ENCODE measurements around the gene C1orf167.

DNA sequence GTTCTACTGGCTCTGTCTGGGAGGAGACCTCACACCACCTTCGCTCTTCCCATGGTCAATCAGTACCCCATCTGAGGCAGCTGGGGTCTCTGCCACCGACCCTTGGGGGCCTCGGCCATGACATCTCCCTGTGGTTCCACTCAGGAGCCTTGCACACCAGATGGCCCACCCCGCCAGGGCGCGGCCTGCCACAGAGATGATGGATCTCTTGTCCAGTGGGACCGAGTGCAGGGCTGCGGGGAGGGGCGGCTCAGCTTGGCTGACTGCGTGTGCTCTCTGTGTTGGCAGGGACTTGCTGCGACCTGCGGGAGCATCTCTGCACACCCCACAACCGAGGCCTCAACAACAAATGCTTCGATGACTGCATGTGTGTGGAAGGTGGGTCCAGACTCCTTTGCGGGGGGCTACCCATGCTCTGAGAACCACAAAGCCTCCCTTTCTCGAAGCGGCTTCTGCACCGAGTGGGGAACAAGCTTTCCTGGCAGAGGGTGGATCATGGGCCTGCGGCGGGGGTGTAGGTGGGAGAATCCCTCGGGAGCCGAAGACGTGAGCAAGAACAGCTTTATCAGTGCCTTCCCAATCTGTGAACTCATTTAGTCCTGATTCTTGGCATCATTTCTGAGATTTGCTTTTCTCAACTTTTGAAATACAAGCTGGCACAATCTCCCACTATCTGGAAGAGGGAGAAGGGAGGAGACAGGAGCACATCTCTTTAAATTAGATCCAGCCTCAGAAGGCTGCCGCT lies 47.0 kb upstream of the C1orf167 start:
- TF ChIP-seq ARNTL (CRISPR knock-in tag; IDR thresholded peaks at IDR 0.05; ENCODE audit: borderline replicate concordance, low read depth) (no peak), SNAI2 (CRISPR knock-in tag; IDR thresholded peaks at IDR 0.05) (no peak), GLIS3 (CRISPR knock-in tag; IDR thresholded peaks at IDR 0.05) (no peak), ISL1 (CRISPR knock-in tag; IDR thresholded peaks at IDR 0.05) (no peak), OSR1 (CRISPR knock-in tag; IDR thresholded peaks at IDR 0.05) (no peak), RARB (CRISPR knock-in tag; IDR thresholded peaks at IDR 0.05) (no peak), ZNF70 (CRISPR knock-in tag; IDR thresholded peaks at IDR 0.05) (no peak), ZNF8 (CRISPR knock-in tag; IDR thresholded peaks at IDR 0.05) (no peak), ZFP3 (CRISPR knock-in tag; IDR thresholded peaks at IDR 0.05) (no peak), ZC3H10 (CRISPR knock-in tag; IDR thresholded peaks at IDR 0.05) (no peak), ZFP30 (CRISPR knock-in tag; IDR thresholded peaks at IDR 0.05) (no peak)
- TF ChIP-seq, protein P1, sequence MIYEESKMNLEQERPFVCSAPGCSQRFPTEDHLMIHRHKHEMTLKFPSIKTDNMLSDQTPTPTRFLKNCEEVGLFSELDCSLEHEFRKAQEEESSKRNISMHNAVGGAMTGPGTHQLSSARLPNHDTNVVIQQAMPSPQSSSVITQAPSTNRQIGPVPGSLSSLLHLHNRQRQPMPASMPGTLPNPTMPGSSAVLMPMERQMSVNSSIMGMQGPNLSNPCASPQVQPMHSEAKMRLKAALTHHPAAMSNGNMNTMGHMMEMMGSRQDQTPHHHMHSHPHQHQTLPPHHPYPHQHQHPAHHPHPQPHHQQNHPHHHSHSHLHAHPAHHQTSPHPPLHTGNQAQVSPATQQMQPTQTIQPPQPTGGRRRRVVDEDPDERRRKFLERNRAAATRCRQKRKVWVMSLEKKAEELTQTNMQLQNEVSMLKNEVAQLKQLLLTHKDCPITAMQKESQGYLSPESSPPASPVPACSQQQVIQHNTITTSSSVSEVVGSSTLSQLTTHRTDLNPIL (CRISPR knock-in tag; IDR thresholded peaks at IDR 0.05; ENCODE audit: low read depth) = no peak
- TF ChIP-seq, protein P2, sequence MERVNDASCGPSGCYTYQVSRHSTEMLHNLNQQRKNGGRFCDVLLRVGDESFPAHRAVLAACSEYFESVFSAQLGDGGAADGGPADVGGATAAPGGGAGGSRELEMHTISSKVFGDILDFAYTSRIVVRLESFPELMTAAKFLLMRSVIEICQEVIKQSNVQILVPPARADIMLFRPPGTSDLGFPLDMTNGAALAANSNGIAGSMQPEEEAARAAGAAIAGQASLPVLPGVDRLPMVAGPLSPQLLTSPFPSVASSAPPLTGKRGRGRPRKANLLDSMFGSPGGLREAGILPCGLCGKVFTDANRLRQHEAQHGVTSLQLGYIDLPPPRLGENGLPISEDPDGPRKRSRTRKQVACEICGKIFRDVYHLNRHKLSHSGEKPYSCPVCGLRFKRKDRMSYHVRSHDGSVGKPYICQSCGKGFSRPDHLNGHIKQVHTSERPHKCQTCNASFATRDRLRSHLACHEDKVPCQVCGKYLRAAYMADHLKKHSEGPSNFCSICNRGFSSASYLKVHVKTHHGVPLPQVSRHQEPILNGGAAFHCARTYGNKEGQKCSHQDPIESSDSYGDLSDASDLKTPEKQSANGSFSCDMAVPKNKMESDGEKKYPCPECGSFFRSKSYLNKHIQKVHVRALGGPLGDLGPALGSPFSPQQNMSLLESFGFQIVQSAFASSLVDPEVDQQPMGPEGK (CRISPR knock-in tag; IDR thresholded peaks at IDR 0.05; ENCODE audit: borderline replicate concordance) = no peak

Data from SK-N-SH treated with all-trans-retinoic acid at 6 μM for 48 hours (cell line).